ENCODE results near the gene MYO7B.

MYO7B gene

GRCh38 chr2:127574656-127575055 is 39.2 kb downstream of the MYO7B start:
- no peak for DNase-seq (ENCODE audit: low spot score)

- no peak for DNase-seq (ENCODE audit: low spot score)
Observed at GRCh38 chr2:127575185-127575765, 39.8 kb downstream of the MYO7B start.

- no peak for DNase-seq (ENCODE audit: low spot score)
Observed at GRCh38 chr2:127575941-127576432, 40.5 kb downstream of the MYO7B start.

- peak; percentile 95 for DNase-seq (ENCODE audit: low spot score)
Observed at GRCh38 chr2:127576433-127577207, 41.1 kb downstream of the MYO7B start.

- DNase-seq (ENCODE audit: low spot score): no peak
Observed at GRCh38 chr2:127577208-127577475, 41.7 kb downstream of the MYO7B start.

- DNase-seq (ENCODE audit: low spot score): no peak
Observed at GRCh38 chr2:127577503-127577902, 42.0 kb downstream of the MYO7B start.

GRCh38 chr2:127577973-127578372 is 42.5 kb downstream of the MYO7B start:
- DNase-seq (ENCODE audit: low spot score): no peak

GRCh38 chr2:127578411-127578810 is 42.9 kb downstream of the MYO7B start:
- DNase-seq (ENCODE audit: low spot score): no peak

GRCh38 chr2:127579231-127579630 is 43.7 kb downstream of the MYO7B start:
- DNase-seq (ENCODE audit: low spot score): no peak

GRCh38 chr2:127580167-127581049 is 44.9 kb downstream of the MYO7B start:
- no peak for DNase-seq (ENCODE audit: low spot score)

- DNase-seq (ENCODE audit: low spot score): no peak
Observed at GRCh38 chr2:127581050-127581345, 45.5 kb downstream of the MYO7B start.

GRCh38 chr2:127581516-127582490 is 46.3 kb downstream of the MYO7B start:
- DNase-seq (ENCODE audit: low spot score): no peak

GRCh38 chr2:127582863-127583861 is 47.7 kb downstream of the MYO7B start:
- DNase-seq (ENCODE audit: low spot score): no peak

GRCh38 chr2:127584047-127584446 is 48.6 kb downstream of the MYO7B start:
- DNase-seq (ENCODE audit: low spot score): no peak

- no peak for DNase-seq (ENCODE audit: low spot score)
Observed at GRCh38 chr2:127584516-127585033, 49.1 kb downstream of the MYO7B start.

GRCh38 chr2:127585270-127585807 is 49.9 kb downstream of the MYO7B start:
- no peak for DNase-seq (ENCODE audit: low spot score)

- no peak for DNase-seq (ENCODE audit: low spot score)
Observed at GRCh38 chr2:127586136-127586535, 50.7 kb downstream of the MYO7B start.

- DNase-seq (ENCODE audit: low spot score): no peak
Observed at GRCh38 chr2:127586746-127587295, 51.3 kb downstream of the MYO7B start.

GRCh38 chr2:127588241-127588640 is 52.8 kb downstream of the MYO7B start:
- DNase-seq (ENCODE audit: low spot score): no peak

- DNase-seq (ENCODE audit: low spot score): no peak
Observed at GRCh38 chr2:127589358-127589757, 53.9 kb downstream of the MYO7B start.
